HepG2 (cell line): ENCODE results near the gene ATP1A2. TPM values are rescaled to one million over a fixed set of nuclear protein-coding genes. Genes with fewer than 3 reads are reported as not detected.
A peak's percentile ranks its signal among the peaks of the same experiment; 100 is the strongest.

Source experiments
- ATAC-seq: fragments of 200-7000 bp; cut with Tn5 transposase; 3 replicates; pipeline ENCODE4 v1.9.1; 2020; ENCODE audit warnings: mild to moderate bottlenecking, moderate library complexity
- BruUV-seq: library from RNA; stranded (reverse); fragments of 400-500 nt; replicated peaks from 2 replicates; lab custom pipeline; 2021; lab: Mats Ljungman, UMichigan
- CTCF ChIA-PET: fragments of 300-600 bp; formaldehyde crosslinking; extraction: SDS; loops from one replicate; lab custom pipeline; 2021; ENCODE audit warnings: low total read pairs, inconsistent platforms, low intra/inter-chr PET ratio; lab: Yijun Ruan, JAX
- POLR2A ChIA-PET: fragments of 350-600 bp; sonication (Branson Sonifier 250); formaldehyde crosslinking; loops from one replicate; lab custom pipeline; 2020; ENCODE audit warnings: antibody characterized with exemption, inconsistent platforms; lab: Yijun Ruan, JAX
- DNase-seq: peaks from one replicate; pipeline ENCODE4 v3.0.0-alpha.2; 2015; ENCODE audit warnings: low spot score
- FAIRE-seq: peaks from 3 replicates; lab custom pipeline; 2011; peaks lifted over from hg19 to GRCh38; lab: Jason Lieb, UNC
- H2AFZ ChIP-seq: one replicate; pipeline ENCODE4 v1.6.1; 2011; ENCODE audit warnings: low read length, inconsistent platforms
- H3K27ac ChIP-seq: fragments of 300-600 bp; 3 replicates; pipeline ENCODE4 v1.8.0; 2011; ENCODE audit warnings: mixed run types, mild to moderate bottlenecking, mixed read lengths, low read length, inconsistent platforms; ENCODE audit not compliant: insufficient read depth; ENCODE audit errors: extremely low read length
- H3K27me3 ChIP-seq, 2 experiments: fragments of 200-600 bp in 1 of 2; 2 replicates in 1 of 2; 3 replicates in 1 of 2; pipeline versions ENCODE4 v1.6.0 to v1.8.0; 2011; ENCODE audit warnings: low read length in 2 of 2, mild to moderate bottlenecking in 2 of 2, moderate library complexity in 2 of 2, inconsistent platforms in 1 of 2; ENCODE audit not compliant: insufficient read depth in 2 of 2, control insufficient read depth in 1 of 2
- H3K36me3 ChIP-seq, 2 experiments: fragments of 200-600 bp in 1 of 2; replicated peaks in 1 of 2; 2 replicates in 1 of 2; 3 replicates in 1 of 2; pipeline versions ENCODE4 v1.5.1 to v1.8.0; 2011; ENCODE audit warnings: low read length in 2 of 2, inconsistent platforms in 1 of 2; ENCODE audit not compliant: insufficient read depth in 2 of 2, control insufficient read depth in 1 of 2
- H3K4me1 ChIP-seq: 2 replicates; pipeline ENCODE4 v1.5.1; 2012; ENCODE audit warnings: low read length, inconsistent platforms; ENCODE audit not compliant: insufficient read depth
- H3K4me2 ChIP-seq: 2 replicates; pipeline ENCODE4 v1.6.0; 2011; ENCODE audit warnings: low read depth, low read length, inconsistent platforms
- H3K4me3 ChIP-seq, 3 experiments: fragments of 200-600 bp in 1 of 3; sonication (generic), shearing (Covaris generic) in 1 of 3; replicated peaks in 1 of 3; 2 replicates each; pipeline ENCODE4 v1.5.1; 2011 to 2016; ENCODE audit warnings: low read length in 3 of 3, inconsistent platforms in 2 of 3, low read depth in 2 of 3, mild to moderate bottlenecking in 2 of 3, control low read depth in 1 of 3, mixed read lengths in 1 of 3; ENCODE audit not compliant: insufficient read depth in 1 of 3
- H3K79me2 ChIP-seq: one replicate; pipeline ENCODE4 v1.6.1; 2011; ENCODE audit warnings: low read length, inconsistent platforms; ENCODE audit not compliant: insufficient read depth
- H3K9ac ChIP-seq: 2 replicates; pipeline ENCODE4 v1.6.0; 2011; ENCODE audit warnings: mild to moderate bottlenecking, low read depth, low read length, inconsistent platforms; ENCODE audit not compliant: insufficient read depth
- H3K9me3 ChIP-seq: 2 replicates; pipeline ENCODE4 v1.5.1; 2012; ENCODE audit warnings: mild to moderate bottlenecking, low read length
- H4K20me1 ChIP-seq: 2 replicates; pipeline ENCODE4 v1.6.0; 2011; ENCODE audit warnings: inconsistent platforms, mild to moderate bottlenecking, low read length, moderate library complexity; ENCODE audit not compliant: insufficient read depth
- CC2D1A ChIP-seq: sonication (generic); formaldehyde crosslinking; IDR thresholded peaks from 2 replicates; pipeline ENCODE4 v1.8.1; 2023; ENCODE audit warnings: mild to moderate bottlenecking, missing genetic modification reagents
- CHD4 ChIP-seq: fragments of 200-600 bp; sonication (generic); IDR thresholded peaks from 2 replicates; pipeline ENCODE4 v1.7.0; 2017; ENCODE audit warnings: mild to moderate bottlenecking, low read length, borderline replicate concordance
- CREM ChIP-seq, 2 experiments: sonication (generic) in 1 of 2; formaldehyde crosslinking in 1 of 2; IDR thresholded peaks; 2 replicates each; pipeline versions ENCODE4 v1.4.0 to v1.6.1; 2016 to 2020; ENCODE audit warnings: antibody characterized with exemption in 1 of 2, mild to moderate bottlenecking in 1 of 2, missing genetic modification reagents in 1 of 2
- DPF2 ChIP-seq: sonication (generic); formaldehyde crosslinking; IDR thresholded peaks from 2 replicates; pipeline ENCODE4 v1.4.0; 2020; ENCODE audit warnings: mild to moderate bottlenecking, low read depth, missing genetic modification reagents, borderline replicate concordance
- ERF ChIP-seq: IDR thresholded peaks from 2 replicates; pipeline ENCODE4 v1.6.1; 2018; ENCODE audit warnings: missing biosample characterization, missing genetic modification reagents
- ESRRA ChIP-seq: sonication (generic); formaldehyde crosslinking; IDR thresholded peaks from 2 replicates; pipeline ENCODE4 v1.5.1; 2020; ENCODE audit warnings: mild to moderate bottlenecking, low read depth, missing genetic modification reagents
- FOXP1 ChIP-seq, 2 experiments: fragments of 450-650 bp in 1 of 2; IDR thresholded peaks; 2 replicates each; pipeline ENCODE4 v1.6.1; 2017 to 2018; ENCODE audit warnings: antibody characterized with exemption in 1 of 2
- PHB2 ChIP-seq: fragments of 450-650 bp; IDR thresholded peaks from 2 replicates; pipeline ENCODE4 v1.6.1; 2018; ENCODE audit not compliant: partially characterized antibody
- SRF ChIP-seq: IDR thresholded peaks from 2 replicates; pipeline ENCODE4 v1.6.1; 2011; ENCODE audit warnings: mild to moderate bottlenecking, low read depth, low read length, moderate library complexity
- SRSF1 ChIP-seq: fragments of 200-400 bp; formaldehyde crosslinking; optimal IDR thresholded peaks from 2 replicates; pipeline ENCODE3; 2017; ENCODE audit warnings: mild to moderate bottlenecking, low read depth, low read length, moderate library complexity
- TP53 ChIP-seq: sonication (generic); formaldehyde crosslinking; conservative IDR thresholded peaks from 2 replicates; pipeline ENCODE4 v1.4.0; 2020; ENCODE audit warnings: missing genetic modification reagents
- XRCC5 ChIP-seq: fragments of 200-400 bp; formaldehyde crosslinking; optimal IDR thresholded peaks from 2 replicates; pipeline ENCODE3; 2017; ENCODE audit warnings: mild to moderate bottlenecking, low read length
- ZNF205 ChIP-seq: IDR thresholded peaks from 2 replicates; pipeline ENCODE4 v1.6.1; 2018; ENCODE audit warnings: missing biosample characterization, missing genetic modification reagents
- ZNF253 ChIP-seq: sonication (generic); formaldehyde crosslinking; IDR thresholded peaks from 2 replicates; pipeline ENCODE4 v1.8.0; 2022; ENCODE audit warnings: mild to moderate bottlenecking, missing genetic modification reagents, borderline replicate concordance
- ZNF260 ChIP-seq: sonication (generic); formaldehyde crosslinking; IDR thresholded peaks from 2 replicates; pipeline ENCODE4 v1.4.0; 2020; ENCODE audit warnings: missing genetic modification reagents, low read depth, mild to moderate bottlenecking, borderline replicate concordance
- ZNF615 ChIP-seq: sonication (generic); formaldehyde crosslinking; IDR thresholded peaks from 2 replicates; pipeline ENCODE4 v1.5.0; 2020; ENCODE audit warnings: mild to moderate bottlenecking, missing genetic modification reagents, borderline replicate concordance
- ZNF646 ChIP-seq: sonication (generic); formaldehyde crosslinking; IDR thresholded peaks from 2 replicates; pipeline ENCODE4 v1.9.0; 2021; ENCODE audit warnings: mild to moderate bottlenecking, missing genetic modification reagents
- ZNF770 ChIP-seq: sonication (generic); formaldehyde crosslinking; IDR thresholded peaks from 2 replicates; pipeline ENCODE4 v1.5.0; 2020; ENCODE audit warnings: mild to moderate bottlenecking, missing genetic modification reagents
- WGBS: methylation state at CpG from one replicate; pipeline ENCODE4 v1.1.6; 2017; ENCODE audit warnings: low lambda C conversion rate; 5-methylcytosine and 5-hydroxymethylcytosine counted together
- in situ Hi-C: cut with HindIII; loops from 2 replicates; pipeline ENCODE4 v1.10.0; 2017; ENCODE audit warnings: low pct_unique_long_range_greater_than_20kb; ENCODE audit not compliant: extremely low pct_ligation_motif_present
- intact Hi-C: fragments of 100-400 bp; cut with micrococcal nuclease; formaldehyde crosslinking; loops from one replicate; pipeline ENCODE4 v1.10.0; 2022; ENCODE audit not compliant: unreplicated experiment
- polyA plus RNA-seq, 8 experiments: library from polyadenylated mRNA; depleted of rRNA in 3 of 8; stranded (reverse) in 7 of 8; unstranded in 1 of 8; fragments of >200 nt; fragmentation: Illumina TruSeq in 4 of 8; extraction: Trizol in 4 of 8; gene quantifications; 2 replicates each; pipeline versions ENCODE4 v1.2.1 to v1.2.3, GENCODE V29; 2011 to 2016; ENCODE audit warnings: low read depth in 4 of 8, missing spikeins in 1 of 8, mixed read lengths in 1 of 8; ENCODE audit not compliant: insufficient read depth in 1 of 8
- total RNA-seq, 5 experiments: library from RNA; depleted of rRNA; stranded (reverse); fragments of >200 nt; fragmentation: Illumina TruSeq; extraction: Trizol; gene quantifications; 2 replicates each; pipeline ENCODE4 v1.2.3, GENCODE V29; 2016; ENCODE audit warnings: low read depth in 1 of 5

Gene ATP1A2
- total and polyA plus RNA-seq, 2 of the 13 experiments (the other 11 are each of a cell fraction or from before 2014, with no cell fraction given), result 0.16 TPM; not detected in 1

- Histone ChIP-seq H3K4me1 (peaks cover 89% of the 10 kb centered on the region), H3K27me3 (no peaks in the 10 kb centered on the region; a peak in 1 of 5 replicates), H3K9me3 (no peaks in the 10 kb centered on the region), H2AFZ (no peak overlapping the region), H3K79me2 (no peaks in the 10 kb centered on the region), H3K4me3 (no peak overlapping the region), H4K20me1 (no peaks in the 10 kb centered on the region), H3K36me3 (no peaks in the 10 kb centered on the region; a peak in 1 of 5 replicates), H3K27ac (no peak overlapping the region), H3K9ac (no peak overlapping the region), H3K4me2 (no peak overlapping the region; the same call in 1 of the 2 replicates)
- peak; percentile 59 for ATAC-seq
- in situ Hi-C loops (no loop called here), intact Hi-C loops (no loop called here)
- TF ChIP-seq ESRRA (CRISPR knock-in tag) (no peak), CC2D1A (CRISPR knock-in tag) (no peak), TP53 (no peak), ZNF615 (CRISPR knock-in tag) (no peak), ZNF646 (no peak), PHB2 (no peak), FOXP1 (IDR thresholded peaks at IDR 0.05) (no peak), FOXP1 (CRISPR knock-in tag; IDR thresholded peaks at IDR 0.05) (no peak), ZNF770 (CRISPR knock-in tag) (no peak), SRSF1 (no peak), ZNF260 (CRISPR knock-in tag) (no peak), ZNF253 (CRISPR knock-in tag) (no peak), ZNF205 (no peak), ERF (no peak), XRCC5 (no peak), CHD4 (no peak), SRF (no peak), DPF2 (no peak), CREM (IDR thresholded peaks at IDR 0.05) (no peak), CREM (CRISPR knock-in tag; IDR thresholded peaks at IDR 0.05) (no peak)
- ChIA-PET POLR2A (no interaction called here), CTCF (no interaction called here)
- no TSS peak for BruUV-seq
- no peak for DNase-seq
- FAIRE-seq, result no peak
- WGBS, result 39% methylated on average over 6 of the region's 8 CpGs
These were observed 2.2 kb upstream of the ATP1A2 start for GRCh38 chr1:160113407-160113806.
